Measurements from ENCODE around the gene FCHSD1. TPM values are rescaled to one million over a fixed set of nuclear protein-coding genes. Genes with fewer than 3 reads are reported as not detected.
A peak's percentile ranks its signal among the peaks of the same experiment; 100 is the strongest.

FCHSD1 gene
- total RNA-seq, result 10 to 100 TPM; 24.9 to 30.2 TPM

GRCh38 chr5:141650851-141651727, at the start of gene FCHSD1:
Gene FCHSD1 (minus strand): TSS chr5:141651418. CDS start chr5:141651368, 50 bp downstream.
- intact Hi-C loops (cut with DNase I), result no loop called here
- TF ChIP-seq POLR2A (IDR thresholded peaks at IDR 0.05) (peak; percentile 54), POLR2AphosphoS5 (IDR thresholded peaks at IDR 0.05) (peak; percentile 57), CTCF (IDR thresholded peaks at IDR 0.05) (peak in 2 of 4 experiments; percentile 18 to 21)
- peak; percentile 88 for DNase-seq (ENCODE audit: low spot score)
- Histone ChIP-seq H3K4me1 (replicated peaks) (peaks cover 5% of the 10 kb centered on the region), H3K27ac (peak within 1 kb of the TSS; percentile 58 to 65), H3K4me3 (peak within 1 kb of the TSS; percentile 57 to 60), H3K9me3 (no peaks in the 10 kb centered on the region), H3K36me3 (no peaks in the 10 kb centered on the region), H3K27me3 (replicated peaks; ENCODE audit: insufficient read depth) (no peaks in the 10 kb centered on the region)
- WGBS, result 7% methylated on average over 30 of the region's 50 CpGs

GRCh38 chr5:141697586-141697985, 46.4 kb upstream of the FCHSD1 start:
- 83% methylated on average over 3 of the region's 3 CpGs for WGBS

DNA sequence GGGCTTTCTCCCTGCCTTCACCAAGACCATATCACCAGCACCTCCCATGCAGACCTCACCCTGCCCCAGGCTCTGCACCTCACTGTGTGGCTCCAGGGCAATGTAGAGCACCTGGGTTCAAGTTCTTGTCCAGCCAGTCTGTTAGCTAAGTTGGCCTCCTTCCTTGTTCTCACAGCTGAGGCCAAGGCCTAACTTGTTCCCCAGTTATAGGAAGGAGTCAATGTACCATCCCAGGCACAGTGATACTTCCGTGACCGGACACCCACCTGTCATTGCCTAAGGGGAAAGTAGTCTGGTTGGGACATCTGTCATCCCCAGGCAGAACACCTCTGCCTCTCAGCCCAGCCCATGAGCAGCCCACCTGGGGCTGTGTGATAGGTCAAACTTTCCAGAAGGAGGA, 45.2 kb upstream of the FCHSD1 start:
- H3K4me3 ChIP-seq, result no peak overlapping the region
- intact Hi-C loops (cut with DNase I), result no loop called here
- no peaks in the 10 kb centered on the region for H3K36me3 ChIP-seq
- H3K9me3 ChIP-seq, result no peaks in the 10 kb centered on the region
- TF ChIP-seq CTCF (IDR thresholded peaks at IDR 0.05) (no peak), POLR2AphosphoS5 (IDR thresholded peaks at IDR 0.05) (no peak), POLR2A (IDR thresholded peaks at IDR 0.05) (no peak)
- H3K27ac ChIP-seq, result no peak overlapping the region
- no peak for DNase-seq (ENCODE audit: low spot score)
- H3K27me3 ChIP-seq (replicated peaks; ENCODE audit: insufficient read depth), result peaks cover 9% of the 10 kb centered on the region
- H3K4me1 ChIP-seq (replicated peaks), result no peaks in the 10 kb centered on the region
- 76% methylated on average over 2 of the region's 2 CpGs for WGBS

More at GRCh38 chr5:141697586-141697985, 46.4 kb upstream of the FCHSD1 start:
- Histone ChIP-seq H3K27ac (no peak overlapping the region), H3K27me3 (replicated peaks; ENCODE audit: insufficient read depth) (peaks cover 9% of the 10 kb centered on the region), H3K9me3 (no peaks in the 10 kb centered on the region), H3K4me1 (replicated peaks) (no peaks in the 10 kb centered on the region), H3K4me3 (no peak overlapping the region), H3K36me3 (no peaks in the 10 kb centered on the region)
- intact Hi-C loops (cut with DNase I), result no loop called here
- TF ChIP-seq POLR2A (IDR thresholded peaks at IDR 0.05) (no peak), POLR2AphosphoS5 (IDR thresholded peaks at IDR 0.05) (no peak), CTCF (IDR thresholded peaks at IDR 0.05) (no peak)
- DNase-seq (ENCODE audit: low spot score), result no peak

DNA sequence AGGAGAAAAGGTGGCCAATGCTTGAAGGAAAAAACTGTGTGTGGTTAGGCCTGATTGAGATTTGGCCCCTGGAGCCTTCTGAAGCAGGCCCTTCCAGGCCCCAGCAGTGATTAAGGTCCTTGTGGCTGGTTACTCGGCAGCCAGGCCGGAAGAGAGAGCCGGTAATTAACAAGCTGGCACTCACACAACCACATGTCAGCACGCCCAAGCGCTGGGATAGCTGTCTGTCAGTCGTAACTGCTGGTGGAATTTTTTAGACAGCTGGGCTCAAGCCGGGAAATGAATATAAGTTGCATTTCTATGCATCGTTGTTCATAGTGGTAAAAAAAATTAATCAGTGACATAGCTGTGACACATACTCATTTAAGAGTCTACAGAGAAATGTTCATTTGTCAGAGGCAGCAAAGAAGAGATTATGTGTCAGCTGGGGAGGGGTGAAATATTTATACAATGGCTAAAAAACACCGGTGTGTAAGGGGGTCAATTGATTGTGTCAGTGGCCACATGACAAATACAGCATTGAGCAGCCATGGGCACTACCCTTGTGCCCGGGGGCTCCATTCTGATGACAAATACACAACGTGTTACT, 44.5 kb upstream of the FCHSD1 start:
- no peak for TF ChIP-seq POLR2A (IDR thresholded peaks at IDR 0.05)
- TF ChIP-seq CTCF (IDR thresholded peaks at IDR 0.05), result no peak
- TF ChIP-seq POLR2AphosphoS5 (IDR thresholded peaks at IDR 0.05), result no peak
- no peaks in the 10 kb centered on the region for H3K36me3 ChIP-seq
- no peak for DNase-seq (ENCODE audit: low spot score)
- no peaks in the 10 kb centered on the region for H3K9me3 ChIP-seq
- intact Hi-C loops (cut with DNase I), result no loop called here
- no peak overlapping the region for H3K27ac ChIP-seq
- no peaks in the 10 kb centered on the region for H3K4me1 ChIP-seq (replicated peaks)
- no peak overlapping the region for H3K4me3 ChIP-seq
- H3K27me3 ChIP-seq (replicated peaks; ENCODE audit: insufficient read depth), result peaks cover 9% of the 10 kb centered on the region
- 58% methylated on average over 11 of the region's 11 CpGs for WGBS

Data from prostate gland (tissue), 2 donors.